H1 (cell line): ENCODE data around the gene DDX1. TPM values are rescaled to one million over a fixed set of nuclear protein-coding genes. Genes with fewer than 3 reads are reported as not detected.

Experiments used
- CTCF ChIA-PET: fragments of 300-600 bp; sonication (Branson Sonifier 250); formaldehyde crosslinking; loops from one replicate; lab custom pipeline; 2021; ENCODE audit not compliant: partially characterized antibody; lab: Charles Lee
- POLR2A ChIA-PET: fragments of 300-600 bp; sonication (Branson Sonifier 250); formaldehyde crosslinking; loops from one replicate; lab custom pipeline; 2021; ENCODE audit warnings: inconsistent platforms; ENCODE audit not compliant: partially characterized antibody; lab: Charles Lee
- DNase-seq, 2 experiments: peaks; one replicate each; pipeline versions ENCODE4 v3.0.0 to v3.0.0-alpha.2; 2010 to 2022; ENCODE audit warnings: low spot score in 2 of 2, low read depth in 1 of 2, mixed read lengths in 1 of 2
- FAIRE-seq: peaks from 2 replicates; lab custom pipeline; 2011; peaks lifted over from hg19 to GRCh38; lab: Jason Lieb, UNC
- H2AFZ ChIP-seq: 2 replicates; pipeline ENCODE4 v1.8.1; 2012; ENCODE audit warnings: low read length, inconsistent platforms
- H2AK5ac ChIP-seq: 2 replicates; pipeline ENCODE4 v1.6.1; 2013; ENCODE audit warnings: low read depth, low read length
- H2BK120ac ChIP-seq: replicated peaks from 2 replicates; pipeline ENCODE3; 2013; ENCODE audit warnings: low read depth, low read length, inconsistent platforms
- H2BK12ac ChIP-seq: 2 replicates; pipeline ENCODE4 v1.6.1; 2013; ENCODE audit warnings: low read depth, low read length
- H2BK15ac ChIP-seq: 2 replicates; pipeline ENCODE4 v1.6.1; 2013; ENCODE audit warnings: low read length
- H2BK20ac ChIP-seq: 2 replicates; pipeline ENCODE4 v1.6.1; 2013; ENCODE audit warnings: low read length
- H2BK5ac ChIP-seq: 2 replicates; pipeline ENCODE4 v1.6.1; 2013; ENCODE audit warnings: low read depth, low read length
- H3K14ac ChIP-seq: 2 replicates; pipeline ENCODE4 v1.6.1; 2013; ENCODE audit warnings: inconsistent platforms; ENCODE audit not compliant: insufficient read length
- H3K18ac ChIP-seq: 2 replicates; pipeline ENCODE4 v1.6.1; 2013; ENCODE audit warnings: low read length; ENCODE audit errors: extremely low read depth
- H3K23ac ChIP-seq: 2 replicates; pipeline ENCODE4 v1.6.1; 2013; ENCODE audit warnings: inconsistent platforms; ENCODE audit not compliant: insufficient read length
- H3K23me2 ChIP-seq: 2 replicates; pipeline ENCODE4 v1.6.1; 2013; ENCODE audit warnings: low read depth, low read length
- H3K27ac ChIP-seq: 2 replicates; pipeline ENCODE4 v1.6.1; 2011; ENCODE audit warnings: low read depth, low read length, inconsistent platforms
- H3K27me3 ChIP-seq, 4 experiments: replicated peaks in 1 of 4; 1 replicate in 1 of 4; 2 replicates in 3 of 4; pipeline versions ENCODE4 v1.6.1 to v1.8.1; 2011 to 2013; ENCODE audit warnings: low read length in 3 of 4, mild to moderate bottlenecking in 3 of 4, inconsistent platforms in 2 of 4, mixed read lengths in 2 of 4, moderate library complexity in 1 of 4; ENCODE audit not compliant: control insufficient read depth in 3 of 4, insufficient read depth in 3 of 4; ENCODE audit errors: extremely low read depth in 1 of 4
- H3K36me3 ChIP-seq, 4 experiments: 2 replicates each; pipeline versions ENCODE4 v1.6.1 to v1.8.1; 2011 to 2013; ENCODE audit warnings: mild to moderate bottlenecking in 4 of 4, low read length in 3 of 4, moderate library complexity in 2 of 4, control low read depth in 1 of 4, inconsistent platforms in 1 of 4; ENCODE audit not compliant: insufficient read depth in 4 of 4, control insufficient read depth in 2 of 4
- H3K4ac ChIP-seq: replicated peaks from 2 replicates; pipeline ENCODE3; 2013; ENCODE audit warnings: low read length, low read depth, mixed read lengths, inconsistent platforms; ENCODE audit not compliant: insufficient read length
- H3K4me1 ChIP-seq, 4 experiments: replicated peaks in 1 of 4; 1 replicate in 1 of 4; 2 replicates in 3 of 4; pipeline versions ENCODE4 v1.6.1 to v1.8.1; 2011 to 2013; ENCODE audit warnings: low read length in 3 of 4, inconsistent platforms in 2 of 4, mixed read lengths in 1 of 4; ENCODE audit not compliant: insufficient read depth in 4 of 4, control insufficient read depth in 3 of 4
- H3K4me2 ChIP-seq, 2 experiments: 2 replicates each; pipeline versions ENCODE4 v1.6.1 to v1.8.1; 2011 to 2013; ENCODE audit warnings: low read depth in 2 of 2, low read length in 2 of 2, control low read depth in 1 of 2, inconsistent platforms in 1 of 2, mild to moderate bottlenecking in 1 of 2; ENCODE audit not compliant: insufficient read depth in 1 of 2
- H3K4me3 ChIP-seq, 4 experiments: fragments of 200-600, 300-600 bp in 1 of 4; sonication (generic), shearing (Covaris generic), sonication (Bioruptor Twin) in 1 of 4; 2 replicates each; pipeline versions ENCODE4 v1.5.1 to v1.8.1; 2011 to 2016; ENCODE audit warnings: low read length in 4 of 4, low read depth in 3 of 4, control low read depth in 2 of 4, inconsistent platforms in 2 of 4, mild to moderate bottlenecking in 2 of 4, mixed read lengths in 1 of 4, moderate library complexity in 1 of 4; ENCODE audit not compliant: insufficient read depth in 2 of 4; ENCODE audit errors: extremely low read depth in 1 of 4
- H3K56ac ChIP-seq: replicated peaks from 2 replicates; pipeline ENCODE3; 2013; ENCODE audit warnings: low read depth, mild to moderate bottlenecking, mixed read lengths, low read length, inconsistent platforms; ENCODE audit not compliant: insufficient read length
- H3K79me1 ChIP-seq: 2 replicates; pipeline ENCODE4 v1.6.1; 2013; ENCODE audit warnings: low read depth, low read length, control low read depth
- H3K79me2 ChIP-seq, 2 experiments: 2 replicates each; pipeline versions ENCODE4 v1.6.1 to v1.8.1; 2012 to 2013; ENCODE audit warnings: low read length in 2 of 2, mild to moderate bottlenecking in 2 of 2, inconsistent platforms in 1 of 2; ENCODE audit not compliant: insufficient read depth in 2 of 2, control insufficient read depth in 1 of 2
- H3K9ac ChIP-seq, 4 experiments: replicated peaks in 1 of 4; 1 replicate in 1 of 4; 2 replicates in 3 of 4; pipeline versions ENCODE4 v1.6.1 to v1.8.1; 2011 to 2013; ENCODE audit warnings: low read depth in 3 of 4, low read length in 3 of 4, control low read depth in 2 of 4, mild to moderate bottlenecking in 2 of 4, moderate library complexity in 2 of 4, inconsistent platforms in 1 of 4; ENCODE audit errors: extremely low read depth in 1 of 4
- H3K9me3 ChIP-seq, 2 experiments: 2 replicates each; pipeline versions ENCODE4 v1.6.1 to v1.8.1; 2012 to 2013; ENCODE audit warnings: mild to moderate bottlenecking in 2 of 2, moderate library complexity in 2 of 2, control low read depth in 1 of 2, inconsistent platforms in 1 of 2, low read depth in 1 of 2, low read length in 1 of 2, mixed read lengths in 1 of 2; ENCODE audit not compliant: insufficient read depth in 2 of 2
- H4K20me1 ChIP-seq, 2 experiments: replicated peaks in 1 of 2; 2 replicates each; pipeline versions ENCODE3 to v1.8.1; 2011 to 2013; ENCODE audit warnings: inconsistent platforms in 2 of 2, low read length in 2 of 2, mild to moderate bottlenecking in 1 of 2; ENCODE audit not compliant: insufficient read depth in 2 of 2, control insufficient read depth in 1 of 2
- H4K5ac ChIP-seq: 2 replicates; pipeline ENCODE4 v1.6.1; 2013; ENCODE audit warnings: low read length, low read depth, mixed read lengths, inconsistent platforms; ENCODE audit not compliant: insufficient read length
- H4K8ac ChIP-seq: 2 replicates; pipeline ENCODE4 v1.8.0; 2013; ENCODE audit warnings: mild to moderate bottlenecking, moderate library complexity, low read length, inconsistent platforms; ENCODE audit not compliant: insufficient read depth; ENCODE audit errors: extremely low read depth
- H4K91ac ChIP-seq: replicated peaks from 2 replicates; pipeline ENCODE3; 2013; ENCODE audit warnings: low read length, mixed read lengths, inconsistent platforms; ENCODE audit not compliant: insufficient read length
- CREB1 ChIP-seq: IDR thresholded peaks from 2 replicates; pipeline ENCODE4 v1.6.1; 2012; ENCODE audit warnings: inconsistent platforms
- EGR1 ChIP-seq: IDR thresholded peaks from 2 replicates; pipeline ENCODE4 v1.6.1; 2011; ENCODE audit warnings: low read depth, low read length, borderline replicate concordance
- GABPA ChIP-seq: IDR thresholded peaks from 2 replicates; pipeline ENCODE4 v1.6.1; 2011; ENCODE audit warnings: mild to moderate bottlenecking, low read length, moderate library complexity, borderline replicate concordance; ENCODE audit not compliant: insufficient read depth
- HDAC2 ChIP-seq, 2 experiments: fragments of 300-600 bp in 1 of 2; sonication (generic) in 1 of 2; IDR thresholded peaks; 2 replicates each; pipeline ENCODE4 v1.6.1; 2011 to 2012; ENCODE audit warnings: low read depth in 2 of 2, low read length in 2 of 2, mild to moderate bottlenecking in 2 of 2, moderate library complexity in 2 of 2, borderline replicate concordance in 1 of 2, inconsistent platforms in 1 of 2
- MAFK ChIP-seq: IDR thresholded peaks from 2 replicates; pipeline ENCODE4 v1.6.1; 2012; ENCODE audit warnings: low read depth, mild to moderate bottlenecking, improper control_type of control experiment, low read length
- POLR2AphosphoS5 ChIP-seq: IDR thresholded peaks from 2 replicates; pipeline ENCODE4 v1.6.1; 2011; ENCODE audit warnings: low read depth, low read length
- RAD21 ChIP-seq, 2 experiments: IDR thresholded peaks in 1 of 2; conservative IDR thresholded peaks in 1 of 2; 2 replicates each; pipeline ENCODE4 v1.6.1; 2011; ENCODE audit warnings: low read depth in 2 of 2, low read length in 2 of 2, improper control_type of control experiment in 1 of 2, inconsistent platforms in 1 of 2, mild to moderate bottlenecking in 1 of 2, moderate library complexity in 1 of 2
- RNF2 ChIP-seq: fragments of 200-900, 300-1000 bp; sonication (generic); IDR thresholded peaks from 2 replicates; pipeline ENCODE4 v1.7.1; 2016; ENCODE audit warnings: borderline replicate concordance, low read depth, mild to moderate bottlenecking, antibody characterized with exemption, low read length; ENCODE audit not compliant: poor library complexity, severe bottlenecking; ENCODE audit errors: missing control alignments
- SP1 ChIP-seq: IDR thresholded peaks from 2 replicates; pipeline ENCODE4 v1.6.1; 2011; ENCODE audit warnings: low read depth, low read length
- TEAD4 ChIP-seq: IDR thresholded peaks from 2 replicates; pipeline ENCODE4 v1.6.1; 2012; ENCODE audit warnings: low read depth, low read length, inconsistent platforms, mixed read lengths
- USF2 ChIP-seq: IDR thresholded peaks from 2 replicates; pipeline ENCODE4 v1.6.1; 2011; ENCODE audit warnings: low read length, improper control_type of control experiment
- WGBS, 2 experiments: shearing (Covaris generic) in 1 of 2; methylation state at CpG; one replicate each; pipeline versions ENCODE4 v1.1.6 to v1.1.7; 2013 to 2015; ENCODE audit warnings: low lambda C conversion rate in 2 of 2, mixed read lengths in 2 of 2, inconsistent platforms in 1 of 2, low coverage in 1 of 2, missing lambda C conversion rate in 1 of 2; ENCODE audit not compliant: insufficient replicate concordance in 2 of 2, insufficient coverage in 1 of 2, insufficient read length in 1 of 2; ENCODE audit errors: extremely low coverage in 1 of 2, missing lambda C conversion rate in 1 of 2; 5-methylcytosine and 5-hydroxymethylcytosine counted together
- polyA plus RNA-seq, 7 experiments: library from polyadenylated mRNA; depleted of rRNA in 3 of 7; stranded (reverse) in 5 of 7; unstranded in 2 of 7; fragments of >200 nt in 5 of 7; fragments of 200-250 nt in 2 of 7; gene quantifications; 1 replicate in 5 of 7; 2 replicates in 1 of 7; 4 replicates in 1 of 7; pipeline versions ENCODE4 v1.2.1 to v1.2.3, GENCODE V29; 2011 to 2013; ENCODE audit warnings: missing spikeins in 2 of 7, mixed read lengths in 2 of 7
- total RNA-seq: library from RNA; stranded (reverse); fragmentation: NEBNext Ultra II Directional; extraction: Animal tissue kit (Norgen Biotek cat#: 25700); gene quantifications from 2 replicates; pipeline ENCODE4 v1.2.1, GENCODE V29; 2021
- TF ChIP-seq, protein P1 (sequence below): IDR thresholded peaks from 2 replicates; pipeline ENCODE4 v1.6.1; 2011; ENCODE audit warnings: low read depth, mild to moderate bottlenecking, low read length; ENCODE audit not compliant: insufficient read depth

DDX1 gene
- total and polyA plus RNA-seq, 2 of the 8 experiments (the other 6 are each of a cell fraction or from before 2014, with no cell fraction given) = 51.1 to 161 TPM

DNA sequence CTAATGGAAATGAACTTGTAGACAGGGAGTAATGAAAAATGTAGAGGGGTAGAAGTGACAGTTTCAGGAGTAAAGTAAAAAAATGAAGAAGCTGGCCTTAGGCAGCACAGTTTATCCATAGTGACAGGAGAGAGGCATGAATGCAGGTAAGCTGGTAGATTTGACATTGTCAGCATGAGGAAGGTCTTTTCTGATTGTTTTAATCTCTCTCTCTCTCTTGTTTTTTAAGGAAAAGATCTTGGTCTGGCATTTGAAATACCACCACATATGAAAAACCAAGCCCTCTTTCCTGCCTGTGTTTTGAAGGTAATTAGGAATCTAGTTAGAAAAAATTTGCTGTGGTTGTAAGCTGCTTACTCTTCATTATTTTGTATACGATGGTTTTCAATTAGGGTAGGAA is 14.1 kb downstream of the DDX1 start:
- Histone ChIP-seq H3K79me2 (no peaks in the 10 kb centered on the region), H4K91ac (no peak overlapping the region), H2AK5ac (no peak overlapping the region), H3K36me3 (peaks cover 26 to 99% (median 84%) of the 10 kb centered on the region in 4 experiments), H3K18ac (no peak overlapping the region), H3K14ac (no peak overlapping the region), H4K8ac (no peak overlapping the region), H4K5ac (no peak overlapping the region), H3K79me1 (no peaks in the 10 kb centered on the region), H2AFZ (no peak overlapping the region), H2BK12ac (no peak overlapping the region), H2BK120ac (no peak overlapping the region), H2BK5ac (no peak overlapping the region), H3K27ac (no peak overlapping the region), H3K56ac (no peak overlapping the region), H2BK20ac (no peak overlapping the region), H4K20me1 (peaks cover 0 to 4% of the 10 kb centered on the region in 2 experiments), H3K9me3 (no peaks in the 10 kb centered on the region), H3K9ac (no peak overlapping the region), H3K23me2 (no peaks in the 10 kb centered on the region), H3K4ac (no peak overlapping the region), H3K4me2 (no peak overlapping the region), H2BK15ac (no peak overlapping the region), H3K4me1 (no peaks in the 10 kb centered on the region), H3K27me3 (no peaks in the 10 kb centered on the region), H3K23ac (no peak overlapping the region), H3K4me3 (no peak overlapping the region)
- WGBS, 2 experiments = 86% methylated on average over 1 of the region's 1 CpG; no CpG with 5 or more reads in 1 of the 2 experiments
- CTCF ChIA-PET = no interaction called here
- no peak for DNase-seq
- POLR2A ChIA-PET = interaction anchor here (0.6 kb wide), 1 partner anchor 221 kb away, joined by 3 read pairs; no protein-coding TSS in a partner anchor
- no peak for FAIRE-seq
- TF ChIP-seq RNF2 = no peak
- TF ChIP-seq USF2 = no peak
- TF ChIP-seq TEAD4 = no peak
- no peak for TF ChIP-seq RAD21 (IDR thresholded peaks at IDR 0.05 in 1 of 2, conservative IDR thresholded peaks at IDR 0.05 in 1 of 2; ENCODE audit: low read depth in 2 of 2, low read length in 2 of 2)
- TF ChIP-seq EGR1 = no peak
- TF ChIP-seq, protein P1, sequence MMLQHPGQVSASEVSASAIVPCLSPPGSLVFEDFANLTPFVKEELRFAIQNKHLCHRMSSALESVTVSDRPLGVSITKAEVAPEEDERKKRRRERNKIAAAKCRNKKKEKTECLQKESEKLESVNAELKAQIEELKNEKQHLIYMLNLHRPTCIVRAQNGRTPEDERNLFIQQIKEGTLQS = no peak
- no peak for TF ChIP-seq CREB1
- TF ChIP-seq SP1 = no peak
- no peak for TF ChIP-seq GABPA
- no peak for TF ChIP-seq MAFK
- no peak for TF ChIP-seq POLR2AphosphoS5
- no peak for TF ChIP-seq HDAC2 (IDR thresholded peaks at IDR 0.05; ENCODE audit: borderline replicate concordance in 1 of 2, low read depth in 2 of 2, low read length in 2 of 2)
